HepG2 (cell line): ENCODE measurements around the gene MYD88. TPM values are rescaled to one million over a fixed set of nuclear protein-coding genes. Genes with fewer than 3 reads are reported as not detected.

Experiments
- AHR ChIP-seq: IDR thresholded peaks from 2 replicates; pipeline ENCODE4 v1.6.1; 2018; ENCODE audit warnings: missing genetic modification reagents, missing compliant biosample characterization
- AKAP8 ChIP-seq: sonication (generic); formaldehyde crosslinking; IDR thresholded peaks from 2 replicates; pipeline ENCODE4 v1.5.1; 2020; ENCODE audit warnings: mild to moderate bottlenecking, missing genetic modification reagents
- BRD4 ChIP-seq: sonication (generic); formaldehyde crosslinking; IDR thresholded peaks from 2 replicates; pipeline ENCODE4 v1.4.0; 2020; ENCODE audit warnings: missing genetic modification reagents
- CSRNP2 ChIP-seq: sonication (generic); formaldehyde crosslinking; conservative IDR thresholded peaks from 2 replicates; pipeline ENCODE4 v1.8.0; 2022; ENCODE audit warnings: low read depth, missing genetic modification reagents
- ETV6 ChIP-seq: sonication (generic); formaldehyde crosslinking; conservative IDR thresholded peaks from 2 replicates; pipeline ENCODE4 v1.4.0; 2020; ENCODE audit warnings: missing genetic modification reagents
- FOSL1 ChIP-seq: sonication (generic); formaldehyde crosslinking; IDR thresholded peaks from 2 replicates; pipeline ENCODE4 v1.9.0; 2021; ENCODE audit warnings: missing genetic modification reagents, borderline replicate concordance
- GATA4 ChIP-seq: sonication (generic); IDR thresholded peaks from 2 replicates; pipeline ENCODE4 v1.6.1; 2016; ENCODE audit warnings: antibody characterized with exemption, low read depth, borderline replicate concordance
- GFI1 ChIP-seq: sonication (generic); formaldehyde crosslinking; IDR thresholded peaks from 2 replicates; pipeline ENCODE4 v1.5.0; 2020; ENCODE audit warnings: missing genetic modification reagents, mild to moderate bottlenecking, borderline replicate concordance
- KMT2B ChIP-seq: IDR thresholded peaks from 2 replicates; pipeline ENCODE4 v1.6.1; 2016; ENCODE audit warnings: missing genetic modification reagents, missing compliant biosample characterization
- MAF1 ChIP-seq: sonication (generic); formaldehyde crosslinking; IDR thresholded peaks from 2 replicates; pipeline ENCODE4 v1.5.0; 2020; ENCODE audit warnings: missing genetic modification reagents, borderline replicate concordance
- PITX1 ChIP-seq: sonication (generic); formaldehyde crosslinking; IDR thresholded peaks from 2 replicates; pipeline ENCODE4 v1.5.1; 2020; ENCODE audit warnings: mild to moderate bottlenecking, missing genetic modification reagents
- PTBP1 ChIP-seq: fragments of 200-400 bp; formaldehyde crosslinking; IDR thresholded peaks from 2 replicates; pipeline ENCODE4 v1.6.1; 2018; ENCODE audit warnings: low read length, low read depth; ENCODE audit not compliant: poor library complexity, severe bottlenecking
- RAD21 ChIP-seq: fragments of 450-650 bp; formaldehyde crosslinking; IDR thresholded peaks from 2 replicates; pipeline ENCODE4 v1.5.0; 2020; ENCODE audit warnings: mild to moderate bottlenecking
- TEAD3 ChIP-seq: optimal IDR thresholded peaks from 2 replicates; pipeline ENCODE3; 2016; ENCODE audit warnings: borderline replicate concordance
- ZFP1 ChIP-seq: IDR thresholded peaks from 2 replicates; pipeline ENCODE4 v1.6.1; 2016
- ZNF12 ChIP-seq: sonication (generic); formaldehyde crosslinking; IDR thresholded peaks from 2 replicates; pipeline ENCODE4 v1.5.0; 2020; ENCODE audit warnings: missing genetic modification reagents
- ZNF225 ChIP-seq: sonication (generic); formaldehyde crosslinking; IDR thresholded peaks from 2 replicates; pipeline ENCODE4 v1.4.0; 2020; ENCODE audit warnings: mild to moderate bottlenecking, missing genetic modification reagents
- ZNF280D ChIP-seq: sonication (generic); formaldehyde crosslinking; IDR thresholded peaks from 2 replicates; pipeline ENCODE4 v1.5.1; 2020; ENCODE audit warnings: mild to moderate bottlenecking, missing genetic modification reagents
- ZNF883 ChIP-seq: sonication (generic); formaldehyde crosslinking; IDR thresholded peaks from 2 replicates; pipeline ENCODE4 v1.5.1; 2020; ENCODE audit warnings: mild to moderate bottlenecking, missing genetic modification reagents; ENCODE audit errors: not compliant biosample characterization
- polyA plus RNA-seq, 8 experiments: library from polyadenylated mRNA; depleted of rRNA in 3 of 8; stranded (reverse) in 7 of 8; unstranded in 1 of 8; fragments of >200 nt; fragmentation: Illumina TruSeq in 4 of 8; extraction: Trizol in 4 of 8; gene quantifications; 2 replicates each; pipeline versions ENCODE4 v1.2.1 to v1.2.3, GENCODE V29; 2011 to 2016; ENCODE audit warnings: low read depth in 4 of 8, missing spikeins in 1 of 8, mixed read lengths in 1 of 8; ENCODE audit not compliant: insufficient read depth in 1 of 8
- total RNA-seq, 5 experiments: library from RNA; depleted of rRNA; stranded (reverse); fragments of >200 nt; fragmentation: Illumina TruSeq; extraction: Trizol; gene quantifications; 2 replicates each; pipeline ENCODE4 v1.2.3, GENCODE V29; 2016; ENCODE audit warnings: low read depth in 1 of 5
- TF ChIP-seq, protein P1 (sequence below): sonication (generic); formaldehyde crosslinking; IDR thresholded peaks from 2 replicates; pipeline ENCODE4 v1.4.0; 2020; ENCODE audit warnings: missing genetic modification reagents
- TF ChIP-seq, protein P2 (sequence below): fragments of 450-650 bp; IDR thresholded peaks from 2 replicates; pipeline ENCODE4 v1.6.1; 2017; ENCODE audit warnings: mild to moderate bottlenecking

Gene MYD88
- total and polyA plus RNA-seq, 2 of the 13 experiments (the other 11 are each of a cell fraction or from before 2014, with no cell fraction given) = 7.6 to 32.7 TPM

GRCh38 chr3:38133557-38134405 is 4.7 kb upstream of the MYD88 start (continued):
- TF ChIP-seq AKAP8 (CRISPR knock-in tag) (0 out of 2 replicates have a peak, but pooled peaks have one; percentile 45), TEAD3 (CRISPR knock-in tag) (peak; percentile 95), BRD4 (CRISPR knock-in tag) (no peak), ETV6 (CRISPR knock-in tag) (0 out of 2 replicates have a peak, but pooled peaks have one; percentile 37), MAF1 (CRISPR knock-in tag) (no peak), KMT2B (CRISPR knock-in tag) (no peak), PITX1 (peak; percentile 98), RAD21 (CRISPR knock-in tag) (peak; percentile 13; the same call in 1 of the 2 replicates), ZNF280D (CRISPR knock-in tag) (0 out of 2 replicates have a peak, but pooled peaks have one; percentile 42), ZNF883 (CRISPR knock-in tag) (no peak), GATA4 (peak; percentile 68; the same call in 1 of the 2 replicates), ZNF12 (CRISPR knock-in tag) (0 out of 2 replicates have a peak, but pooled peaks have one; percentile 54), FOSL1 (peak; percentile 98), AHR (no peak), PTBP1 (no peak), GFI1 (CRISPR knock-in tag) (peak; percentile 52; the same call in 1 of the 2 replicates), ZFP1 (CRISPR knock-in tag) (peak; percentile 57; the same call in 1 of the 2 replicates), CSRNP2 (CRISPR knock-in tag) (no peak), ZNF225 (CRISPR knock-in tag) (0 out of 2 replicates have a peak, but pooled peaks have one; percentile 52)
- TF ChIP-seq, protein P1, sequence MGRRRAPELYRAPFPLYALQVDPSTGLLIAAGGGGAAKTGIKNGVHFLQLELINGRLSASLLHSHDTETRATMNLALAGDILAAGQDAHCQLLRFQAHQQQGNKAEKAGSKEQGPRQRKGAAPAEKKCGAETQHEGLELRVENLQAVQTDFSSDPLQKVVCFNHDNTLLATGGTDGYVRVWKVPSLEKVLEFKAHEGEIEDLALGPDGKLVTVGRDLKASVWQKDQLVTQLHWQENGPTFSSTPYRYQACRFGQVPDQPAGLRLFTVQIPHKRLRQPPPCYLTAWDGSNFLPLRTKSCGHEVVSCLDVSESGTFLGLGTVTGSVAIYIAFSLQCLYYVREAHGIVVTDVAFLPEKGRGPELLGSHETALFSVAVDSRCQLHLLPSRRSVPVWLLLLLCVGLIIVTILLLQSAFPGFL = no peak
- TF ChIP-seq, protein P2, sequence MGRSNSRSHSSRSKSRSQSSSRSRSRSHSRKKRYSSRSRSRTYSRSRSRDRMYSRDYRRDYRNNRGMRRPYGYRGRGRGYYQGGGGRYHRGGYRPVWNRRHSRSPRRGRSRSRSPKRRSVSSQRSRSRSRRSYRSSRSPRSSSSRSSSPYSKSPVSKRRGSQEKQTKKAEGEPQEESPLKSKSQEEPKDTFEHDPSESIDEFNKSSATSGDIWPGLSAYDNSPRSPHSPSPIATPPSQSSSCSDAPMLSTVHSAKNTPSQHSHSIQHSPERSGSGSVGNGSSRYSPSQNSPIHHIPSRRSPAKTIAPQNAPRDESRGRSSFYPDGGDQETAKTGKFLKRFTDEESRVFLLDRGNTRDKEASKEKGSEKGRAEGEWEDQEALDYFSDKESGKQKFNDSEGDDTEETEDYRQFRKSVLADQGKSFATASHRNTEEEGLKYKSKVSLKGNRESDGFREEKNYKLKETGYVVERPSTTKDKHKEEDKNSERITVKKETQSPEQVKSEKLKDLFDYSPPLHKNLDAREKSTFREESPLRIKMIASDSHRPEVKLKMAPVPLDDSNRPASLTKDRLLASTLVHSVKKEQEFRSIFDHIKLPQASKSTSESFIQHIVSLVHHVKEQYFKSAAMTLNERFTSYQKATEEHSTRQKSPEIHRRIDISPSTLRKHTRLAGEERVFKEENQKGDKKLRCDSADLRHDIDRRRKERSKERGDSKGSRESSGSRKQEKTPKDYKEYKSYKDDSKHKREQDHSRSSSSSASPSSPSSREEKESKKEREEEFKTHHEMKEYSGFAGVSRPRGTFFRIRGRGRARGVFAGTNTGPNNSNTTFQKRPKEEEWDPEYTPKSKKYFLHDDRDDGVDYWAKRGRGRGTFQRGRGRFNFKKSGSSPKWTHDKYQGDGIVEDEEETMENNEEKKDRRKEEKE = no peak
